IMR-90 (cell line): ENCODE results near the gene EIF4A3. TPM values are rescaled to one million over a fixed set of nuclear protein-coding genes. Genes with fewer than 3 reads are reported as not detected.

Source experiments
- ATAC-seq: fragments of 200-7000 bp; cut with Tn5 transposase; 2 replicates; pipeline ENCODE4 v1.9.1; 2020; ENCODE audit warnings: low read depth, mild to moderate bottlenecking, moderate library complexity
- BruUV-seq: library from RNA; stranded (reverse); fragments of 400-500 nt; replicated peaks from 2 replicates; lab custom pipeline; 2021; lab: Mats Ljungman, UMichigan
- CTCF ChIA-PET: fragments of 300-600 bp; formaldehyde crosslinking; extraction: SDS; loops from one replicate; lab custom pipeline; 2021; ENCODE audit warnings: antibody characterized with exemption; lab: Yijun Ruan, JAX
- POLR2A ChIA-PET: fragments of 300-600 bp; sonication (Branson Sonifier 250); formaldehyde crosslinking; loops from one replicate; lab custom pipeline; 2022; ENCODE audit warnings: antibody characterized with exemption; ENCODE audit not compliant: unreplicated experiment; lab: Charles Lee
- DNase-seq: peaks from one replicate; pipeline ENCODE4 v3.0.0; 2013
- H2AFZ ChIP-seq: replicated peaks from 2 replicates; pipeline ENCODE3; 2013; ENCODE audit warnings: low read length, mild to moderate bottlenecking; ENCODE audit not compliant: poor library complexity
- H2AK5ac ChIP-seq: 2 replicates; pipeline ENCODE4 v1.6.1; 2013; ENCODE audit warnings: low read depth, low read length, inconsistent platforms
- H2AK9ac ChIP-seq: replicated peaks from 2 replicates; pipeline ENCODE3; 2013; ENCODE audit warnings: mild to moderate bottlenecking, low read depth, low read length, moderate library complexity; ENCODE audit not compliant: poor library complexity
- H2BK120ac ChIP-seq: 2 replicates; pipeline ENCODE4 v1.6.1; 2013; ENCODE audit warnings: low read depth, low read length, inconsistent platforms
- H2BK15ac ChIP-seq: 3 replicates; pipeline ENCODE4 v1.6.1; 2013; ENCODE audit warnings: low read depth, low read length, inconsistent platforms
- H2BK20ac ChIP-seq: 2 replicates; pipeline ENCODE4 v1.6.1; 2013; ENCODE audit warnings: low read depth, mild to moderate bottlenecking, inconsistent platforms, low read length, moderate library complexity
- H2BK5ac ChIP-seq: 2 replicates; pipeline ENCODE4 v1.6.1; 2013; ENCODE audit warnings: mild to moderate bottlenecking, low read depth, low read length, inconsistent platforms; ENCODE audit not compliant: poor library complexity, severe bottlenecking
- H3K14ac ChIP-seq: replicated peaks from 2 replicates; pipeline ENCODE4 v1.6.1; 2013; ENCODE audit warnings: low read depth, low read length, inconsistent platforms
- H3K18ac ChIP-seq: 2 replicates; pipeline ENCODE4 v1.6.1; 2013; ENCODE audit warnings: low read depth, low read length, control low read depth
- H3K23ac ChIP-seq: 2 replicates; pipeline ENCODE4 v1.6.1; 2013; ENCODE audit warnings: low read depth, low read length, inconsistent platforms
- H3K27ac ChIP-seq: 2 replicates; pipeline ENCODE4 v1.5.1; 2013; ENCODE audit warnings: mild to moderate bottlenecking, control low read depth, low read length; ENCODE audit not compliant: insufficient read depth
- H3K27me3 ChIP-seq: 2 replicates; pipeline ENCODE4 v1.6.1; 2013; ENCODE audit warnings: low read length; ENCODE audit not compliant: control insufficient read depth, insufficient read depth
- H3K36me3 ChIP-seq: 2 replicates; pipeline ENCODE4 v1.6.1; 2013; ENCODE audit warnings: low read length, mixed read lengths; ENCODE audit not compliant: control insufficient read depth, insufficient read depth
- H3K4ac ChIP-seq: 2 replicates; pipeline ENCODE4 v1.6.1; 2013; ENCODE audit warnings: low read depth, low read length, inconsistent platforms
- H3K4me1 ChIP-seq: 2 replicates; pipeline ENCODE4 v1.6.1; 2013; ENCODE audit warnings: low read length, mixed read lengths; ENCODE audit not compliant: control insufficient read depth, insufficient read depth
- H3K4me2 ChIP-seq: 2 replicates; pipeline ENCODE4 v1.6.1; 2013; ENCODE audit warnings: low read depth, mild to moderate bottlenecking, control low read depth, low read length, moderate library complexity
- H3K4me3 ChIP-seq: 2 replicates; pipeline ENCODE4 v1.5.1; 2013; ENCODE audit warnings: low read depth, mild to moderate bottlenecking, control low read depth, low read length, moderate library complexity; ENCODE audit not compliant: insufficient read depth
- H3K56ac ChIP-seq: 2 replicates; pipeline ENCODE4 v1.6.1; 2013; ENCODE audit warnings: low read length, inconsistent platforms; ENCODE audit not compliant: insufficient read depth; ENCODE audit errors: extremely low read depth
- H3K79me1 ChIP-seq, 2 experiments: 2 replicates each; pipeline ENCODE4 v1.6.1; 2013; ENCODE audit warnings: low read length in 2 of 2, inconsistent platforms in 1 of 2, low read depth in 1 of 2
- H3K9ac ChIP-seq: 2 replicates; pipeline ENCODE4 v1.6.1; 2013; ENCODE audit warnings: low read depth, low read length, control low read depth
- H3K9me1 ChIP-seq: 2 replicates; pipeline ENCODE4 v1.6.1; 2013; ENCODE audit warnings: low read length, inconsistent platforms; ENCODE audit not compliant: insufficient read depth
- H3K9me3 ChIP-seq: 2 replicates; pipeline ENCODE4 v1.6.1; 2013; ENCODE audit warnings: low read length; ENCODE audit not compliant: control insufficient read depth, insufficient read depth
- H4K20me1 ChIP-seq: 2 replicates; pipeline ENCODE4 v1.6.1; 2013; ENCODE audit warnings: low read length, inconsistent platforms; ENCODE audit not compliant: insufficient read depth
- H4K5ac ChIP-seq: 2 replicates; pipeline ENCODE4 v1.6.1; 2013; ENCODE audit warnings: mild to moderate bottlenecking, low read depth, low read length, control low read depth
- H4K8ac ChIP-seq, 2 experiments: 2 replicates each; pipeline ENCODE4 v1.6.1; 2013; ENCODE audit warnings: low read depth in 2 of 2, low read length in 2 of 2, control low read depth in 1 of 2, inconsistent platforms in 1 of 2
- H4K91ac ChIP-seq: 2 replicates; pipeline ENCODE4 v1.6.1; 2013; ENCODE audit warnings: low read depth, low read length, inconsistent platforms; ENCODE audit not compliant: insufficient read depth
- CEBPB ChIP-seq: IDR thresholded peaks from 2 replicates; pipeline ENCODE4 v1.6.1; 2012; ENCODE audit warnings: low read depth, low read length, improper control_type of control experiment
- CHD1 ChIP-seq: IDR thresholded peaks from 2 replicates; pipeline ENCODE4 v1.6.1; 2012; ENCODE audit warnings: low read depth, low read length, improper control_type of control experiment
- MAFK ChIP-seq: IDR thresholded peaks from 2 replicates; pipeline ENCODE4 v1.6.1; 2012; ENCODE audit warnings: low read depth, low read length, improper control_type of control experiment
- RCOR1 ChIP-seq: IDR thresholded peaks from 2 replicates; pipeline ENCODE4 v1.6.1; 2012; ENCODE audit warnings: mild to moderate bottlenecking, low read length, improper control_type of control experiment; ENCODE audit not compliant: insufficient replicate concordance
- SMC3 ChIP-seq: fragments of 150-350 bp; IDR thresholded peaks from 2 replicates; pipeline ENCODE4 v1.6.1; 2016; ENCODE audit warnings: low read depth, mild to moderate bottlenecking, antibody characterized with exemption, low read length, moderate library complexity
- WGBS, 2 experiments: methylation state at CpG; one replicate each; pipeline versions ENCODE4 v1.1.5 to v1.1.7; 2013; ENCODE audit warnings: missing lambda C conversion rate in 2 of 2; ENCODE audit not compliant: insufficient read length in 1 of 2; ENCODE audit errors: extremely low coverage in 2 of 2; 5-methylcytosine and 5-hydroxymethylcytosine counted together
- dilution Hi-C: fragments of 300-500 bp; cut with HindIII; formaldehyde crosslinking; loops from one replicate; pipeline ENCODE4 v1.14.3; 2018; ENCODE audit warnings: low sequenced_read_pairs; ENCODE audit not compliant: unreplicated experiment
- in situ Hi-C: fragments of 300-500 bp; cut with MboI; formaldehyde crosslinking; loops from 3 replicates; pipeline ENCODE4 v1.14.3; 2019; ENCODE audit warnings: low sequenced_read_pairs, inconsistent platforms, mixed read lengths
- intact Hi-C: fragments of 100-400 bp; cut with micrococcal nuclease; formaldehyde crosslinking; loops from 2 replicates; pipeline ENCODE4 v1.10.0; 2022
- polyA plus RNA-seq, 3 experiments: library from polyadenylated mRNA; depleted of rRNA; stranded (reverse); fragments of >200 nt; gene quantifications; 2 replicates each; pipeline ENCODE4 v1.2.3, GENCODE V29; 2012; ENCODE audit warnings: low replicate concordance in 1 of 3
- total RNA-seq: library from RNA; depleted of rRNA; stranded (reverse); fragments of >200 nt; gene quantifications from 2 replicates; pipeline ENCODE4 v1.2.3, GENCODE V29; 2012
- TF ChIP-seq, protein P1 (sequence below): conservative IDR thresholded peaks from 2 replicates; pipeline ENCODE4 v1.5.1; 2012; ENCODE audit warnings: mild to moderate bottlenecking, low read depth, low read length, improper control_type of control experiment

The EIF4A3 gene
- total and polyA plus RNA-seq, 2 of the 4 experiments (the other 2 are of a cell fraction) = 85.3 to 97.1 TPM

DNA sequence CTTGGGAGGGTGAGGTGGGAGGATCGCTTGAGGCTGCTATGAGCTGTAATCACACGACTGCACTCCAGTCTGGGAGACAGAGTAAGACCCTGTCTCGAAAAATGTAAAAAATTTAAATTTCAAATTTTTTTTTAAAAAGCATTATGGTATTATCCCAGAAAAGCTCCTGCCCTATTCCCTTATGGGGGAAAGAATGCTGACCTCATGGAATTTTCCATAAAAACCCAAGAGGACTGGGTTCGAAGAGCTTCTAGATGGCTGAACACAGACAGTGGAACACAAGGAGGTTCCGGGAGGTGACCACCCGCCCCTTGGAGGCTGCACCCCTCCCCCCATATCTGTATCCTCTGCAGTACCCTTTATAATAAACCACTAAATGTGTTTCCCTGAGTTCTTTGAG, 4.0 kb downstream of the EIF4A3 start:
- BruUV-seq = no TSS peak
- no CpG with 5 or more reads among the region's 6 CpGs for WGBS, 2 experiments
- peaks cover 27% of the 10 kb centered on the region for H4K20me1 ChIP-seq

More for the DNA sequence above, 4.0 kb downstream of the EIF4A3 start:
- CTCF ChIA-PET = interaction anchor here (3.2 kb wide), 1 partner anchor 42 kb away, joined by 9 read pairs; the partner anchor contains the start of gene GAA
- TF ChIP-seq CEBPB (no peak), SMC3 (no peak), RCOR1 (no peak), MAFK (peak; percentile 71), CHD1 (no peak)
- TF ChIP-seq, protein P1, sequence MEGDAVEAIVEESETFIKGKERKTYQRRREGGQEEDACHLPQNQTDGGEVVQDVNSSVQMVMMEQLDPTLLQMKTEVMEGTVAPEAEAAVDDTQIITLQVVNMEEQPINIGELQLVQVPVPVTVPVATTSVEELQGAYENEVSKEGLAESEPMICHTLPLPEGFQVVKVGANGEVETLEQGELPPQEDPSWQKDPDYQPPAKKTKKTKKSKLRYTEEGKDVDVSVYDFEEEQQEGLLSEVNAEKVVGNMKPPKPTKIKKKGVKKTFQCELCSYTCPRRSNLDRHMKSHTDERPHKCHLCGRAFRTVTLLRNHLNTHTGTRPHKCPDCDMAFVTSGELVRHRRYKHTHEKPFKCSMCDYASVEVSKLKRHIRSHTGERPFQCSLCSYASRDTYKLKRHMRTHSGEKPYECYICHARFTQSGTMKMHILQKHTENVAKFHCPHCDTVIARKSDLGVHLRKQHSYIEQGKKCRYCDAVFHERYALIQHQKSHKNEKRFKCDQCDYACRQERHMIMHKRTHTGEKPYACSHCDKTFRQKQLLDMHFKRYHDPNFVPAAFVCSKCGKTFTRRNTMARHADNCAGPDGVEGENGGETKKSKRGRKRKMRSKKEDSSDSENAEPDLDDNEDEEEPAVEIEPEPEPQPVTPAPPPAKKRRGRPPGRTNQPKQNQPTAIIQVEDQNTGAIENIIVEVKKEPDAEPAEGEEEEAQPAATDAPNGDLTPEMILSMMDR = no peak
- no peak overlapping the region for H2BK120ac ChIP-seq
- peaks cover 10% of the 10 kb centered on the region for H3K9me1 ChIP-seq
- no peak overlapping the region for H2AFZ ChIP-seq
- no peak overlapping the region for H4K91ac ChIP-seq
- intact Hi-C loops = no loop called here
- no peak overlapping the region for H4K8ac ChIP-seq
- H2AK9ac ChIP-seq = no peak overlapping the region
- peaks cover 5% of the 10 kb centered on the region; the same call in 1 of the 2 replicates for H3K4me1 ChIP-seq
- H3K4me2 ChIP-seq = no peak overlapping the region
- no peak overlapping the region for H3K23ac ChIP-seq
- POLR2A ChIA-PET = no interaction called here
- no peak overlapping the region for H3K4me3 ChIP-seq
- dilution Hi-C loops = no loop called here
- H2BK5ac ChIP-seq = no peak overlapping the region
- H3K27ac ChIP-seq = no peak overlapping the region
- H3K56ac ChIP-seq = no peak overlapping the region
- no peak overlapping the region for H3K14ac ChIP-seq
- no peak overlapping the region for H2BK15ac ChIP-seq
- in situ Hi-C loops = no loop called here
- peaks cover 50% of the 10 kb centered on the region for H3K36me3 ChIP-seq
- ATAC-seq = no peak
- no peaks in the 10 kb centered on the region for H3K9me3 ChIP-seq
- no peak overlapping the region for H2AK5ac ChIP-seq
- no peak for DNase-seq
- H4K5ac ChIP-seq = no peak overlapping the region
- H3K27me3 ChIP-seq = no peaks in the 10 kb centered on the region
- no peak overlapping the region for H3K18ac ChIP-seq
- H3K79me1 ChIP-seq = peaks cover 22 to 62% of the 10 kb centered on the region in 2 experiments
- no peak overlapping the region for H2BK20ac ChIP-seq
- H3K4ac ChIP-seq = no peak overlapping the region
- H3K9ac ChIP-seq = no peak overlapping the region
